ENCODE measurements around the gene TPRX2. TPM values are rescaled to one million over a fixed set of nuclear protein-coding genes. Genes with fewer than 3 reads are reported as not detected.

The TPRX2 gene
- total and polyA plus RNA-seq, 7 experiments from 2014 or later = not detected

DNA sequence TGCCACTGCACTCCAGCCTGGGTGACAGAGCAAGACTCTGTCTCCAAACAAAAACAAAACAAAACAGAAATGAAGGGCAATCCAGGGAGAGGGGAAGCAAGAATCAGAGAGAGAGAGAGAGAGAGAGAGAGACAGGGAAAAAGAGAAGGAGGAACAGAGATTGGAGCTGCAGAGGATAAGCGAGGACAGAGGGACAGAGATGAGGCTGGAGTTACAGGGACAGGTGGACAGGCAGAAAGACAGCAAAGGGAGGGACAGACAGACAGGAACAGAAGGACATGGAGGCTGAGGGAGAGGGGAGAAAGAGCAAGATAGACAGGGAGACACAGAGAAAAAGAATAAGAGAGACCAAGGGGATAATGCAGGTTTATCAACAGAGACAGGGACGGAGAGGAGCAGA lies 38.6 kb upstream of the TPRX2 start:
- no peaks in the 10 kb centered on the region for H3K36me3 ChIP-seq (ENCODE audit: control insufficient read depth in 2 of 3, insufficient read depth in 3 of 3, low read length in 3 of 3)
- ATAC-seq (no peak), DNase-seq (no peak)
- H3K27ac Mint-ChIP-seq = peak overlapping the region in 1 of 9 donors; percentile 33
- peaks cover 0 to 1% (median 0%) of the 10 kb centered on the region in 11 donors for H3K9me3 Mint-ChIP-seq
- POLR2A ChIA-PET = no interaction called here
- H3K27me3 ChIP-seq (ENCODE audit: control insufficient read depth in 2 of 2, insufficient read depth in 2 of 2, low read length in 2 of 2) = peaks cover 0 to 3% of the 10 kb centered on the region in 2 donors
- peaks cover 0 to 3% (median 0%) of the 10 kb centered on the region in 5 donors for H3K36me3 Mint-ChIP-seq
- H3K27me3 Mint-ChIP-seq = peaks cover 26 to 51% (median 31%) of the 10 kb centered on the region in 5 donors
- H3K27ac ChIP-seq (ENCODE audit: low read depth, low read length) = no peak overlapping the region
- intact Hi-C loops (cut with micrococcal nuclease) = no loop called here
- H3K4me3 Mint-ChIP-seq = no peak overlapping the region
- H3K4me1 Mint-ChIP-seq = peaks cover 0 to 7% (median 2%) of the 10 kb centered on the region in 7 donors
- H3K9me3 ChIP-seq (ENCODE audit: control insufficient read depth in 2 of 3, low read length in 3 of 3) = no peaks in the 10 kb centered on the region
- H3K4me1 ChIP-seq (ENCODE audit: control insufficient read depth in 2 of 2, insufficient read depth in 2 of 2, low read length in 2 of 2) = no peaks in the 10 kb centered on the region
- CTCF ChIA-PET = interaction anchor here (0.7 kb wide), 2 partner anchors 49 to 212 kb away, joined by 3 read pairs; no protein-coding TSS in a partner anchor
- H3K4me3 ChIP-seq (ENCODE audit: low read length) = no peak overlapping the region

DNA sequence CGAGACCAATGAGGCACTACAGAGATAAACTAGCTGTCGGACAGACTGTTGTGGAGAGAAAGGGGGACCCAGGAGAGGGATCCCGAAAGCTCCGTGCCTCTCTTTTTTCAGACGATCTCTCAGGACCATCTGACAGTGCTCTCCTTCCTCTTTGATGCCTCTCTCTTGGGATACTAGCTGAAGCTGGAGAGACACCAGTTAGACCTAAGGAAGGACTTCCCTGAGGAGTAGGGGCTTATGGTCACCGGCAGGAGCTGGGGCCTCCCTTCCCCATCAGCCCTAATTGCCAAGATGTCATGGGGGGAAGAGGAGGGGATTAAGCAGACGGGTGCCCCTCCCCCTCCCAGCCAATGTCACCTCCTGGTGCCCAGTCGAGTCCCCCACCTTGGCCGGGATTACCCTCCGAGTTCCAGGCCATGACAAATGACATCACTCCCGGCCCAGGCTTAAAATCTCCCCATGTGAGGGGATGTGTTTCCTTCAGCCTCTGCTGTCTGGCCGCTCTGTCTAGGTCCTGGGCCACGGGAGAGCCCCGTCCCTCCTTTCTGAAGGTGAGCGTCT lies 37.5 kb upstream of the TPRX2 start, which contains the start of gene CRX:
CRX (plus strand) TSS at position 478 of the 561 bp plus-strand sequence. CDS start 12,507 bp downstream, outside the sequence.
- DNase-seq (no peak), ATAC-seq (no peak)
- Mint-ChIP-seq H3K4me3 (no peak within 1 kb of the TSS), H3K27ac (no peak within 1 kb of the TSS), H3K36me3 (peaks cover 0 to 3% (median 0%) of the 10 kb centered on the region in 5 donors), H3K27me3 (peaks cover 26 to 51% (median 31%) of the 10 kb centered on the region in 5 donors), H3K9me3 (peaks cover 0 to 1% (median 0%) of the 10 kb centered on the region in 11 donors), H3K4me1 (peaks cover 0 to 7% (median 2%) of the 10 kb centered on the region in 7 donors)
- Histone ChIP-seq H3K27ac (ENCODE audit: low read depth, low read length) (no peak within 1 kb of the TSS), H3K36me3 (ENCODE audit: control insufficient read depth in 2 of 3, insufficient read depth in 3 of 3, low read length in 3 of 3) (no peaks in the 10 kb centered on the region), H3K4me1 (ENCODE audit: control insufficient read depth in 2 of 2, insufficient read depth in 2 of 2, low read length in 2 of 2) (no peaks in the 10 kb centered on the region), H3K9me3 (ENCODE audit: control insufficient read depth in 2 of 3, low read length in 3 of 3) (no peaks in the 10 kb centered on the region), H3K27me3 (ENCODE audit: control insufficient read depth in 2 of 2, insufficient read depth in 2 of 2, low read length in 2 of 2) (peaks cover 0 to 3% of the 10 kb centered on the region in 2 donors), H3K4me3 (ENCODE audit: low read length) (no peak within 1 kb of the TSS)
- ChIA-PET POLR2A (no interaction called here), CTCF (no interaction called here)
- intact Hi-C loops (cut with micrococcal nuclease) = no loop called here

DNA sequence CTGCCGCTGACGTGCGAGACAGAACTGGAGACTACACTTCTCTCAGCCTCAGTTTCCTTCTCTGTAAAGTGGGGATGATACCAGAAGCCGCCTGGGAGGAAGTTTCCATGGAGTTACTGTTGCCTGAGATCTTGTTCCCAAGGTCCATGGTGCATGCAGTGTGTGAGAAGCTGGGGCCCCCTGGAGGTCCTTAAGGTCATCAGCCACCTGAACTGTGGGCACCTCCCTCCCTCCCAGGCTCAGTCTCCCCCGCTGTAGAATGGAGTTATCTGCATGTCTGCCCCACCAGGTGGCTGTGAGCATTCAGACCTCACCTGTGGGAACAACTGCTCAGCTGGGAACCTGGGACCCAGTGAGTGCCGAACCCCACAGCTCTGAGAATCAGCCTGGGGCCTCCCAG lies 34.6 kb upstream of the TPRX2 start:
- Histone ChIP-seq H3K4me3 (ENCODE audit: low read length) (no peak overlapping the region), H3K9me3 (ENCODE audit: control insufficient read depth in 2 of 3, low read length in 3 of 3) (no peaks in the 10 kb centered on the region), H3K4me1 (ENCODE audit: control insufficient read depth in 2 of 2, insufficient read depth in 2 of 2, low read length in 2 of 2) (no peaks in the 10 kb centered on the region), H3K27me3 (ENCODE audit: control insufficient read depth in 2 of 2, insufficient read depth in 2 of 2, low read length in 2 of 2) (peaks cover 0 to 2% of the 10 kb centered on the region in 2 donors), H3K36me3 (ENCODE audit: control insufficient read depth in 2 of 3, insufficient read depth in 3 of 3, low read length in 3 of 3) (no peaks in the 10 kb centered on the region), H3K27ac (ENCODE audit: low read depth, low read length) (no peak overlapping the region)
- Mint-ChIP-seq H3K4me1 (peaks cover 0 to 7% (median 2%) of the 10 kb centered on the region in 7 donors), H3K27ac (no peak overlapping the region), H3K36me3 (peaks cover 0 to 6% (median 0%) of the 10 kb centered on the region in 5 donors), H3K9me3 (peaks cover 0 to 9% (median 2%) of the 10 kb centered on the region in 11 donors), H3K27me3 (peaks cover 15 to 35% (median 19%) of the 10 kb centered on the region in 5 donors), H3K4me3 (no peak overlapping the region)
- intact Hi-C loops (cut with micrococcal nuclease) = no loop called here
- DNase-seq (no peak), ATAC-seq (no peak)
- CTCF ChIA-PET = no interaction called here
- POLR2A ChIA-PET = no interaction called here

DNA sequence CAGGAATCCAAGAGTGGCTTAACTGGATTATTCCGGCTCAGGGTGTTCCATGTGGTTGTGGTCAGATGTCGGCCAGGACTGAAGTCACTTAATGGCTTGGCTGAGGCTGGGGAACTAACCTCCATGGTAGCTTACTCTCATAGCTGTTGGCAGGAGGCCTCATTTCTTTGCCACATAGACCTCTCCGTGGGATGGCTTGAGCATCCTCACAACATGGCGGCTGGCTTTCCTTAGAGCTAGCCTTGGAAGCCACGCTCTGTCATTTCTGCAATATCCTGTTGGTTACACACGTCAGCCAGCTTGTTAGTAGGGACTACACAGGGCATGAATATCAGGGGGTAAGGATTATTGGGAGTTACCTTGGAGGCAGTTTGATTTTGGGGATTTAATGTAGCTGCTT lies 32.2 kb upstream of the TPRX2 start:
- peaks cover 0 to 14% (median 5%) of the 10 kb centered on the region in 5 donors for H3K27me3 Mint-ChIP-seq
- H3K36me3 Mint-ChIP-seq = peaks cover 0 to 6% (median 0%) of the 10 kb centered on the region in 5 donors
- DNase-seq = no peak
- peaks cover 0 to 9% (median 2%) of the 10 kb centered on the region in 11 donors for H3K9me3 Mint-ChIP-seq
- Histone ChIP-seq H3K27me3 (ENCODE audit: control insufficient read depth in 2 of 2, insufficient read depth in 2 of 2, low read length in 2 of 2) (no peaks in the 10 kb centered on the region), H3K9me3 (ENCODE audit: control insufficient read depth in 2 of 3, low read length in 3 of 3) (no peaks in the 10 kb centered on the region), H3K4me1 (ENCODE audit: control insufficient read depth in 2 of 2, insufficient read depth in 2 of 2, low read length in 2 of 2) (no peaks in the 10 kb centered on the region), H3K27ac (ENCODE audit: low read depth, low read length) (no peak overlapping the region), H3K4me3 (ENCODE audit: low read length) (no peak overlapping the region), H3K36me3 (ENCODE audit: control insufficient read depth in 2 of 3, insufficient read depth in 3 of 3, low read length in 3 of 3) (no peaks in the 10 kb centered on the region)
- ATAC-seq = no peak
- ChIA-PET CTCF (no interaction called here), POLR2A (interaction anchor here (0.6 kb wide), 1 partner anchor 20 kb away, joined by 3 read pairs; no protein-coding TSS in a partner anchor)
- intact Hi-C loops (cut with micrococcal nuclease) = no loop called here
- no peak overlapping the region for H3K27ac Mint-ChIP-seq
- H3K4me1 Mint-ChIP-seq = no peaks in the 10 kb centered on the region
- no peak overlapping the region for H3K4me3 Mint-ChIP-seq

DNA sequence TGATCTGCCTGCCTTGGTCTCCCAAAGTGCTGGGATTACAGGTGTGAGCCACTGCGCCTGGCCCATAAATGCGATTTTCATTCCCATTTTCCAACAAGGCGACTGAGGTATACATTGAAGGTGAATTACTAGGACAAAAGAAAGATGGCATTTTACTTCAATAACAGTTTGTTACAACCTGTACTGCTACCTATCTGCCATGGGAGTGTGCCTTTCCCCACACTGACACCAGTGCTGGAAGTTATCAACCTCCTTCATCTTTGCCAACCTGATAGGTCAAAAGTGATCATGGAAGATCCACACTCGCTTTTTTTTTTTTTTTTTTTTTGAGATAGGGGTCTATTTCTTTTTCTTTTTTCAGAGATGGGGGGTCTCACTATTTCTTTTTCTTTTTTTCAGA lies 26.3 kb upstream of the TPRX2 start:
- Histone ChIP-seq H3K4me3 (ENCODE audit: low read length) (no peak overlapping the region), H3K27me3 (ENCODE audit: control insufficient read depth in 2 of 2, insufficient read depth in 2 of 2, low read length in 2 of 2) (no peaks in the 10 kb centered on the region), H3K27ac (ENCODE audit: low read depth, low read length) (no peak overlapping the region), H3K4me1 (ENCODE audit: control insufficient read depth in 2 of 2, insufficient read depth in 2 of 2, low read length in 2 of 2) (no peaks in the 10 kb centered on the region), H3K9me3 (ENCODE audit: control insufficient read depth in 2 of 3, low read length in 3 of 3) (no peaks in the 10 kb centered on the region), H3K36me3 (ENCODE audit: control insufficient read depth in 2 of 3, insufficient read depth in 3 of 3, low read length in 3 of 3) (no peaks in the 10 kb centered on the region)
- H3K9me3 Mint-ChIP-seq = no peaks in the 10 kb centered on the region
- intact Hi-C loops (cut with micrococcal nuclease) = no loop called here
- no peaks in the 10 kb centered on the region for H3K36me3 Mint-ChIP-seq
- no peak for ATAC-seq
- no peak overlapping the region for H3K4me3 Mint-ChIP-seq
- peak overlapping the region in 1 of 9 donors; percentile 6 for H3K27ac Mint-ChIP-seq
- ChIA-PET POLR2A (no interaction called here), CTCF (no interaction called here)
- no peaks in the 10 kb centered on the region for H3K4me1 Mint-ChIP-seq
- DNase-seq = no peak
- H3K27me3 Mint-ChIP-seq = peaks cover 0 to 7% (median 0%) of the 10 kb centered on the region in 5 donors

DNA sequence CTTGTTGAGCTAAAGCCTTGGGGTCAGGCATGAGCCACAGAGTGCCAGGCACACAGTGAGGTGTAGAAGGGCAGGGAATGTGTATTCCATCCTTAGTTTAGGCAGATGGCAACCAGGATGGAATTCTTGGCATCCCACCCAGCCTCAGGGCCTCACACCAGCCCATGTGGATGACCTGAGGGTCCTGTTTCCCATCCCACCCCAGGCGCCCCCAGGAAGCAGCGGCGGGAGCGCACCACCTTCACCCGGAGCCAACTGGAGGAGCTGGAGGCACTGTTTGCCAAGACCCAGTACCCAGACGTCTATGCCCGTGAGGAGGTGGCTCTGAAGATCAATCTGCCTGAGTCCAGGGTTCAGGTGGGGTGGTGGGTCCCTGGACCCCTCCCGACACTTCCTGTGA lies 23.0 kb upstream of the TPRX2 start:
- Mint-ChIP-seq H3K9me3 (no peaks in the 10 kb centered on the region), H3K36me3 (no peaks in the 10 kb centered on the region), H3K27ac (no peak overlapping the region), H3K4me3 (no peak overlapping the region), H3K4me1 (no peaks in the 10 kb centered on the region), H3K27me3 (peaks cover 0 to 7% (median 0%) of the 10 kb centered on the region in 5 donors)
- intact Hi-C loops (cut with micrococcal nuclease) = no loop called here
- POLR2A ChIA-PET = no interaction called here
- ATAC-seq = no peak
- Histone ChIP-seq H3K9me3 (ENCODE audit: control insufficient read depth in 2 of 3, low read length in 3 of 3) (no peaks in the 10 kb centered on the region), H3K36me3 (ENCODE audit: control insufficient read depth in 2 of 3, insufficient read depth in 3 of 3, low read length in 3 of 3) (no peaks in the 10 kb centered on the region), H3K27me3 (ENCODE audit: control insufficient read depth in 2 of 2, insufficient read depth in 2 of 2, low read length in 2 of 2) (no peaks in the 10 kb centered on the region), H3K4me1 (ENCODE audit: control insufficient read depth in 2 of 2, insufficient read depth in 2 of 2, low read length in 2 of 2) (no peaks in the 10 kb centered on the region), H3K4me3 (ENCODE audit: low read length) (no peak overlapping the region), H3K27ac (ENCODE audit: low read depth, low read length) (no peak overlapping the region)
- CTCF ChIA-PET = no interaction called here
- no peak for DNase-seq

DNA sequence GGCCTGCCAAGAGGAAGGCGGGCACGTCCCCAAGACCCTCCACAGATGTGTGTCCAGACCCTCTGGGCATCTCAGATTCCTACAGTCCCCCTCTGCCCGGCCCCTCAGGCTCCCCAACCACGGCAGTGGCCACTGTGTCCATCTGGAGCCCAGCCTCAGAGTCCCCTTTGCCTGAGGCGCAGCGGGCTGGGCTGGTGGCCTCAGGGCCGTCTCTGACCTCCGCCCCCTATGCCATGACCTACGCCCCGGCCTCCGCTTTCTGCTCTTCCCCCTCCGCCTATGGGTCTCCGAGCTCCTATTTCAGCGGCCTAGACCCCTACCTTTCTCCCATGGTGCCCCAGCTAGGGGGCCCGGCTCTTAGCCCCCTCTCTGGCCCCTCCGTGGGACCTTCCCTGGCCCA lies 19.6 kb upstream of the TPRX2 start:
- Histone ChIP-seq H3K27me3 (ENCODE audit: control insufficient read depth in 2 of 2, insufficient read depth in 2 of 2, low read length in 2 of 2) (peaks cover 0 to 3% of the 10 kb centered on the region in 2 donors), H3K9me3 (ENCODE audit: control insufficient read depth in 2 of 3, low read length in 3 of 3) (no peaks in the 10 kb centered on the region), H3K4me1 (ENCODE audit: control insufficient read depth in 2 of 2, insufficient read depth in 2 of 2, low read length in 2 of 2) (no peaks in the 10 kb centered on the region), H3K36me3 (ENCODE audit: control insufficient read depth in 2 of 3, insufficient read depth in 3 of 3, low read length in 3 of 3) (no peaks in the 10 kb centered on the region), H3K27ac (ENCODE audit: low read depth, low read length) (no peak overlapping the region), H3K4me3 (ENCODE audit: low read length) (no peak overlapping the region)
- Mint-ChIP-seq H3K9me3 (peaks cover 0 to 2% (median 0%) of the 10 kb centered on the region in 11 donors), H3K36me3 (no peaks in the 10 kb centered on the region), H3K27me3 (peaks cover 0 to 24% (median 15%) of the 10 kb centered on the region in 5 donors), H3K27ac (no peak overlapping the region), H3K4me3 (no peak overlapping the region), H3K4me1 (no peaks in the 10 kb centered on the region)
- ChIA-PET POLR2A (no interaction called here), CTCF (interaction anchor here (0.7 to 0.9 kb wide), 2 partner anchors 25 to 1911 kb away, joined by 3 to 5 read pairs; no protein-coding TSS in a partner anchor)
- DNase-seq = no peak
- intact Hi-C loops (cut with micrococcal nuclease) = no loop called here
- ATAC-seq = no peak

Measured in naive thymus-derived CD4-positive, alpha-beta T cell (primary cell).